Brain microvascular endothelial cell (primary cell): Measurements from ENCODE around the gene LELP1.
"Not testable (repeated sequence)": the region's sequence is repeated elsewhere in the genome, so short reads cannot be mapped to it uniquely, and the experiment has no call there.

Source experiments
- DNase-seq: peaks from one replicate; pipeline ENCODE4 v3.0.0-alpha.2; 2020
- H3K27ac ChIP-seq: fragments of 250-450 bp; sonication (Bioruptor Pico); 2 replicates; pipeline ENCODE4 v1.5.1; 2020; ENCODE audit warnings: mild to moderate bottlenecking, moderate library complexity
- H3K27me3 ChIP-seq: fragments of 250-450 bp; sonication (Bioruptor Pico); replicated peaks from 2 replicates; pipeline ENCODE4 v1.5.1; 2020; ENCODE audit warnings: mild to moderate bottlenecking
- H3K36me3 ChIP-seq: fragments of 250-450 bp; sonication (Bioruptor Pico); replicated peaks from 2 replicates; pipeline ENCODE4 v1.5.1; 2020; ENCODE audit warnings: mild to moderate bottlenecking
- H3K4me3 ChIP-seq: 2 replicates; pipeline ENCODE4 v1.5.1; 2011; ENCODE audit warnings: low read depth, mild to moderate bottlenecking, control low read depth, low read length, moderate library complexity
- in situ Hi-C: cut with HindIII; loops from 2 replicates; pipeline ENCODE4 v1.10.0; 2017; ENCODE audit warnings: low sequenced_read_pairs, low pct_ligation_motif_present
- TF ChIP-seq, protein P1 (sequence below): IDR thresholded peaks from 2 replicates; pipeline ENCODE4 v1.5.1; 2011; ENCODE audit warnings: low read depth, mild to moderate bottlenecking, moderate library complexity, low read length, control low read depth, inconsistent platforms; ENCODE audit errors: missing control alignments

LELP1 gene

DNA sequence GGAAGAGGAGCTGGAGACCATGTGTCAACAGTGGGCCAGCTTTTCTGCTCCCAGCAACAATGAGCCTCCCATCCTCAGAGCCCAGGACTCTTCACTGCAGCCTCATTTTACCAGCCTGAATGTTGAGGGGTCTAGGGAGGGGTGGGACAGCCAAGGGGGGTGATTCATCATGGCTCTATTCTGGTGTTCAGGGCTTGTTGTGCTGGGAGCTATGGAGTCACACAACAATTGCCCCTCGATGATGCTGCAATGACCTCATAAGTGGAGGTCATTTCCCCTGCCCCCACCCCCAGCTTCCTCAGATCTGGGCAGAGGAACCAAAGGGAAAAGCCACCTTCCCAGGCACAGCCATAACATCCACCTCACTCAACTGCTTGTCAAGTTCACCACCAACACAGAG lies at the start of gene LELP1:
LELP1 (plus strand) TSS at position 301 of the 400 bp plus-strand sequence. CDS start 1,278 bp downstream, outside the sequence.
- H3K27me3 ChIP-seq = no peaks in the 10 kb centered on the region
- no peak within 1 kb of the TSS for H3K4me3 ChIP-seq
- no peak for DNase-seq
- in situ Hi-C loops = no loop called here
- no peak within 1 kb of the TSS for H3K27ac ChIP-seq
- TF ChIP-seq, protein P1, sequence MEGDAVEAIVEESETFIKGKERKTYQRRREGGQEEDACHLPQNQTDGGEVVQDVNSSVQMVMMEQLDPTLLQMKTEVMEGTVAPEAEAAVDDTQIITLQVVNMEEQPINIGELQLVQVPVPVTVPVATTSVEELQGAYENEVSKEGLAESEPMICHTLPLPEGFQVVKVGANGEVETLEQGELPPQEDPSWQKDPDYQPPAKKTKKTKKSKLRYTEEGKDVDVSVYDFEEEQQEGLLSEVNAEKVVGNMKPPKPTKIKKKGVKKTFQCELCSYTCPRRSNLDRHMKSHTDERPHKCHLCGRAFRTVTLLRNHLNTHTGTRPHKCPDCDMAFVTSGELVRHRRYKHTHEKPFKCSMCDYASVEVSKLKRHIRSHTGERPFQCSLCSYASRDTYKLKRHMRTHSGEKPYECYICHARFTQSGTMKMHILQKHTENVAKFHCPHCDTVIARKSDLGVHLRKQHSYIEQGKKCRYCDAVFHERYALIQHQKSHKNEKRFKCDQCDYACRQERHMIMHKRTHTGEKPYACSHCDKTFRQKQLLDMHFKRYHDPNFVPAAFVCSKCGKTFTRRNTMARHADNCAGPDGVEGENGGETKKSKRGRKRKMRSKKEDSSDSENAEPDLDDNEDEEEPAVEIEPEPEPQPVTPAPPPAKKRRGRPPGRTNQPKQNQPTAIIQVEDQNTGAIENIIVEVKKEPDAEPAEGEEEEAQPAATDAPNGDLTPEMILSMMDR = no peak
- H3K36me3 ChIP-seq = no peaks in the 10 kb centered on the region

DNA sequence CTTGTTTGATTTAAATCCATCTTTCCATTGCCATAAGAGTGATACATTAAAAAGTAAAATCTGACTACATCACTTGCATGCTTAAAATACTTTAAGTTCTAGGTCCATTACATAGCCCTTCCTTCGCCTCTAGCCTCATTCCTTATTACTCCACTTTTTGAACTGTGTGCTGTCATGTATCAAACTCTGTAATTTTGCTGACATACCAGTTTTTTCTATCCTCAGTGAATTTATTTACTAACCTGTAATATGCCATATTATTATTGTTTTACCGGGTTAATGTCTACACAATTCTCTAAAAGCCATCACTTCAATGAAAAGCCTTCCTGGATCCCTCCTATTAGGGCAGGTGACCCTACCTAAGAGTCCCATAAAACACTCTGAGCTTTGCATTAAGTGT lies 47.7 kb upstream of the LELP1 start:
- no peaks in the 10 kb centered on the region for H3K27me3 ChIP-seq
- DNase-seq = no peak
- no peak overlapping the region for H3K27ac ChIP-seq
- no peaks in the 10 kb centered on the region for H3K36me3 ChIP-seq
- no peak overlapping the region for H3K4me3 ChIP-seq
- TF ChIP-seq, protein P1 = no peak
- in situ Hi-C loops = no loop called here

DNA sequence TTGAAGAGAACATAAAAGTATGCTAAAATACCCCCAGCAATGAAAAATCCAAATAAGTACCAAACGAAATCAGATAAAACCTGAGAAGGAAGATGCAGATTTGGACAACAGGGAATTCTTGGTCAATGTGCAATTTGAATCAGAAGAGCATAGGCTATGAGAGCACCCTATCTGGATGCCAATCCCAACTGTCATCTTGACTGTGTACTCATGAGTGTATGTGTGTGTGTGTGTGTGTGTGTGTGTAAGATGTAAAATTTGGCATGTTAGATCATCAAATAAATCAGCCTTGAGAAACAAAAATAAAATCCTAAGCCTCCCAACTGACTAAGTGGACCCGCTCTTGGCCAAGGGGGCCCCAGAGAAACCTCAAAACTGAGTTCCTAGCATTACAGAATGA lies 34.5 kb upstream of the LELP1 start:
- Histone ChIP-seq H3K36me3 (no peaks in the 10 kb centered on the region), H3K27ac (no peak overlapping the region), H3K27me3 (no peaks in the 10 kb centered on the region), H3K4me3 (no peak overlapping the region)
- TF ChIP-seq, protein P1 = no peak
- no peak for DNase-seq
- in situ Hi-C loops = no loop called here

DNA sequence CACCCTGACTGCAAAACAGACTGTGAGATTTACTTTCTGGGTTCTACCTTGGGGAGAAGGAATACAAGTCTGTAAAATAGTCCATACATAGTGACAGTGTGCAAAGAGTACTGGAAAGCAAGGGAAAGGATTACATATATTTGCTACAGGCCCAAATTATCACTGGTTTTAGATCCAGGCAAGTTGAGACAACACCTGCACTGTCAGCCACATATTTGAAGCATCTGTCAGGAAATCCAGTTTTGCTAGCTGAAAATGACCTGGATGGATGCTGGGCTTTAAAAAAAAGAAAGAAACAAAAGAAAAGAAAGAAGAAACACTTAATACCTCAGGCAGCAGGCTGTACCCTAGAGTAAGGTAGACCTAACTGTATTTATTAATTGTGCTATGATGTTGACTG lies 28.6 kb upstream of the LELP1 start:
- no peak for DNase-seq
- no peak overlapping the region for H3K27ac ChIP-seq
- no peaks in the 10 kb centered on the region for H3K27me3 ChIP-seq
- H3K4me3 ChIP-seq = no peak overlapping the region
- H3K36me3 ChIP-seq = no peaks in the 10 kb centered on the region
- TF ChIP-seq, protein P1 = no peak
- in situ Hi-C loops = no loop called here

DNA sequence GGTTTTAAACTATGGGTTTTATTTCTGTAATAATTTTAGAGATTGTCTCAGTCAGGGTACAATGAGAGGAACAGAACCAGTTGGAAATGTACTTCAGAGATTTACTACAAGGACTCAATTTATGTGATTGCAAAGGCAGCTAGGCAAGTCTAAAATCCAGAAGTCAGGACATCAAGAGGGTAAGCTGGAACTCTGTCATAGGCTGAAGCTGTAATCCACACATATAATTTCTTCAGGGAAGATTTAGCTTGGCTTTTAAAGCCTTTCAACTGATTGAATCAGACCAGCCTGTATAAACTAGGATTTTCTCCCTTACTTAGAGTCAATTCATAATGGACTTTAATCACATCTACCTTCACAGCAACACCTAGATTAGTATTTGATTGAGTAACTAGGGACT lies 24.3 kb upstream of the LELP1 start:
- H3K27ac ChIP-seq = no peak overlapping the region
- in situ Hi-C loops = no loop called here
- H3K36me3 ChIP-seq = no peaks in the 10 kb centered on the region
- TF ChIP-seq, protein P1 = no peak
- no peak for DNase-seq
- H3K27me3 ChIP-seq = no peaks in the 10 kb centered on the region
- no peak overlapping the region for H3K4me3 ChIP-seq

DNA sequence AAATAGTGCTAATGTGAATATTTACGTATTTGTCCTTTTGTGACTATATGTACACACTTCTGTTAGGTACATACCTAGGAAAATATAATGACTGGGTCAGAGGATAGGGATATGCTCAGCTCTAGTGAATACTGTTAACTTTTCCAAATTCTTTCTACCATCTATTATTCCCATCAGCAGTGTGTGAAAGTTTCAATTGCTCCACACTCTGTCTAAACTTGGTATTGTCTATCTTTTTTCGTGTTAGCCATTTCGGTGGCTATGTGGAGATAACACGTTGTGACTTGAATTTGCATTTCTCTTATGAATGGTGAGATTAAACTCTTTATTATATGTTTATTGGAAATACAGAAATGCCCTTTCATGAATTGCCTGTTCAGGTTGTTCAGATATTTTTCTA lies 22.7 kb upstream of the LELP1 start:
- H3K4me3 ChIP-seq = no peak overlapping the region
- no peak for DNase-seq
- H3K27ac ChIP-seq = no peak overlapping the region
- H3K27me3 ChIP-seq = no peaks in the 10 kb centered on the region
- TF ChIP-seq, protein P1 = no peak
- H3K36me3 ChIP-seq = no peaks in the 10 kb centered on the region
- in situ Hi-C loops = no loop called here

DNA sequence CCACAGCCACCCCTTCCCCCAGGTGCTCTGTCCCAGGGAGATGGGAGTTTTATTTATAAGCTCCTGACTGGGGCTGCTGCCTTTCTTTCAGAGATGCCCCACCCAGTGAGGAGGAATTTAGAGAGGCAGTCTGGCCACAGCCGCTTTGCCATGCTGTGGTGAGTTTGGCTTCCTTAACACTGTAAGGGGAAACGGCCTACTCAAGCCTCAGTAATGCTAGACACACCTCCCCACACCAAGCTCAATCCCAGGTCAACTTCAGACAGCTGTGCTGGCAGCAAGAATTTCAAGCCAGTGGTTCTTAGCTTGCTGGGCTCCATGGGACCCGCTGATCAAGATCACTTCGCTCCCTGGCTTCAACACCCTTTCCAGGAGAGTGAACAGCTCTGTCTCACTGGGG lies 14.9 kb upstream of the LELP1 start:
- H3K27ac ChIP-seq, H3K36me3 ChIP-seq, DNase-seq, in situ Hi-C loops, H3K4me3 ChIP-seq, H3K27me3 ChIP-seq: not testable (repeated sequence)
